ENCODE data around the gene C1orf216. TPM values are rescaled to one million over a fixed set of nuclear protein-coding genes. Genes with fewer than 3 reads are reported as not detected.
"Not testable (repeated sequence)": the region's sequence is repeated elsewhere in the genome, so short reads cannot be mapped to it uniquely, and the experiment has no call there.

Gene C1orf216
- total RNA-seq, 4 donors from 2014 or later: 9.6 to 28.8 (median 15.5) TPM

- no peak for TF ChIP-seq CTCF (IDR thresholded peaks at IDR 0.05)
- no peak for DNase-seq (ENCODE audit: low spot score)
- no peak for ATAC-seq (ENCODE audit: low FRiP score)
Observed at GRCh38 chr1:35706846-35707600, 11.7 kb downstream of the C1orf216 start.

- DNase-seq (ENCODE audit: low spot score) (no peak), ATAC-seq (ENCODE audit: low FRiP score) (no peak)
- no peak for TF ChIP-seq CTCF (IDR thresholded peaks at IDR 0.05)
Observed at GRCh38 chr1:35702508-35702907, 16.2 kb downstream of the C1orf216 start.

- not testable (repeated sequence) for DNase-seq (ENCODE audit: low spot score); ATAC-seq (ENCODE audit: low FRiP score)
Observed at GRCh38 chr1:35699152-35699551, 19.5 kb downstream of the C1orf216 start.

GRCh38 chr1:35692317-35692716, 26.4 kb downstream of the C1orf216 start:
- no peak for TF ChIP-seq CTCF (IDR thresholded peaks at IDR 0.05)
- DNase-seq (ENCODE audit: low spot score) (no peak), ATAC-seq (ENCODE audit: low FRiP score) (no peak)

GRCh38 chr1:35691571-35692220, 27.0 kb downstream of the C1orf216 start:
- ATAC-seq (ENCODE audit: low FRiP score) (no peak), DNase-seq (ENCODE audit: low spot score) (no peak)
- TF ChIP-seq CTCF (IDR thresholded peaks at IDR 0.05): no peak

GRCh38 chr1:35691080-35691479, 27.6 kb downstream of the C1orf216 start:
- ATAC-seq (ENCODE audit: low FRiP score) (no peak), DNase-seq (ENCODE audit: low spot score) (no peak)
- TF ChIP-seq CTCF (IDR thresholded peaks at IDR 0.05): no peak

GRCh38 chr1:35690103-35690502, 28.6 kb downstream of the C1orf216 start:
- ATAC-seq (ENCODE audit: low FRiP score); DNase-seq (ENCODE audit: low spot score): not testable (repeated sequence)

- no peak for DNase-seq (ENCODE audit: low spot score)
- ATAC-seq (ENCODE audit: low FRiP score): no peak
- TF ChIP-seq CTCF (IDR thresholded peaks at IDR 0.05): no peak
Observed at GRCh38 chr1:35688161-35688560, 30.5 kb downstream of the C1orf216 start.
